HepG2 (cell line): ENCODE data around the gene IFI35. TPM values are rescaled to one million over a fixed set of nuclear protein-coding genes. Genes with fewer than 3 reads are reported as not detected.

Experiments
- ATAC-seq: fragments of 200-7000 bp; cut with Tn5 transposase; 3 replicates; pipeline ENCODE4 v1.9.1; 2020; ENCODE audit warnings: mild to moderate bottlenecking, moderate library complexity
- BruUV-seq: library from RNA; stranded (reverse); fragments of 400-500 nt; replicated peaks from 2 replicates; lab custom pipeline; 2021; lab: Mats Ljungman, UMichigan
- CTCF ChIA-PET: fragments of 300-600 bp; formaldehyde crosslinking; extraction: SDS; loops from one replicate; lab custom pipeline; 2021; ENCODE audit warnings: low total read pairs, inconsistent platforms, low intra/inter-chr PET ratio; lab: Yijun Ruan, JAX
- POLR2A ChIA-PET: fragments of 350-600 bp; sonication (Branson Sonifier 250); formaldehyde crosslinking; loops from one replicate; lab custom pipeline; 2020; ENCODE audit warnings: antibody characterized with exemption, inconsistent platforms; lab: Yijun Ruan, JAX
- DNase-seq: peaks from one replicate; pipeline ENCODE4 v3.0.0-alpha.2; 2015; ENCODE audit warnings: low spot score
- FAIRE-seq: peaks from 3 replicates; lab custom pipeline; 2011; peaks lifted over from hg19 to GRCh38; lab: Jason Lieb, UNC
- H2AFZ ChIP-seq: one replicate; pipeline ENCODE4 v1.6.1; 2011; ENCODE audit warnings: low read length, inconsistent platforms
- H3K27ac ChIP-seq: fragments of 300-600 bp; 3 replicates; pipeline ENCODE4 v1.8.0; 2011; ENCODE audit warnings: mixed run types, mild to moderate bottlenecking, mixed read lengths, low read length, inconsistent platforms; ENCODE audit not compliant: insufficient read depth; ENCODE audit errors: extremely low read length
- H3K27me3 ChIP-seq, 2 experiments: fragments of 200-600 bp in 1 of 2; 2 replicates in 1 of 2; 3 replicates in 1 of 2; pipeline versions ENCODE4 v1.6.0 to v1.8.0; 2011; ENCODE audit warnings: low read length in 2 of 2, mild to moderate bottlenecking in 2 of 2, moderate library complexity in 2 of 2, inconsistent platforms in 1 of 2; ENCODE audit not compliant: insufficient read depth in 2 of 2, control insufficient read depth in 1 of 2
- H3K36me3 ChIP-seq, 2 experiments: fragments of 200-600 bp in 1 of 2; replicated peaks in 1 of 2; 2 replicates in 1 of 2; 3 replicates in 1 of 2; pipeline versions ENCODE4 v1.5.1 to v1.8.0; 2011; ENCODE audit warnings: low read length in 2 of 2, inconsistent platforms in 1 of 2; ENCODE audit not compliant: insufficient read depth in 2 of 2, control insufficient read depth in 1 of 2
- H3K4me1 ChIP-seq: 2 replicates; pipeline ENCODE4 v1.5.1; 2012; ENCODE audit warnings: low read length, inconsistent platforms; ENCODE audit not compliant: insufficient read depth
- H3K4me2 ChIP-seq: 2 replicates; pipeline ENCODE4 v1.6.0; 2011; ENCODE audit warnings: low read depth, low read length, inconsistent platforms
- H3K4me3 ChIP-seq, 3 experiments: fragments of 200-600 bp in 1 of 3; sonication (generic), shearing (Covaris generic) in 1 of 3; replicated peaks in 1 of 3; 2 replicates each; pipeline ENCODE4 v1.5.1; 2011 to 2016; ENCODE audit warnings: low read length in 3 of 3, inconsistent platforms in 2 of 3, low read depth in 2 of 3, mild to moderate bottlenecking in 2 of 3, control low read depth in 1 of 3, mixed read lengths in 1 of 3; ENCODE audit not compliant: insufficient read depth in 1 of 3
- H3K79me2 ChIP-seq: one replicate; pipeline ENCODE4 v1.6.1; 2011; ENCODE audit warnings: low read length, inconsistent platforms; ENCODE audit not compliant: insufficient read depth
- H3K9ac ChIP-seq: 2 replicates; pipeline ENCODE4 v1.6.0; 2011; ENCODE audit warnings: mild to moderate bottlenecking, low read depth, low read length, inconsistent platforms; ENCODE audit not compliant: insufficient read depth
- H3K9me3 ChIP-seq: 2 replicates; pipeline ENCODE4 v1.5.1; 2012; ENCODE audit warnings: mild to moderate bottlenecking, low read length
- H4K20me1 ChIP-seq: 2 replicates; pipeline ENCODE4 v1.6.0; 2011; ENCODE audit warnings: inconsistent platforms, mild to moderate bottlenecking, low read length, moderate library complexity; ENCODE audit not compliant: insufficient read depth
- CHCHD3 ChIP-seq: sonication (generic); formaldehyde crosslinking; IDR thresholded peaks from 2 replicates; pipeline ENCODE4 v1.8.0; 2022; ENCODE audit warnings: mild to moderate bottlenecking, missing genetic modification reagents, moderate library complexity
- DBP ChIP-seq: sonication (generic); formaldehyde crosslinking; IDR thresholded peaks from 2 replicates; pipeline ENCODE4 v1.4.0; 2020; ENCODE audit warnings: missing genetic modification reagents; ENCODE audit errors: not compliant biosample characterization
- EEA1 ChIP-seq: sonication (generic); formaldehyde crosslinking; IDR thresholded peaks from 2 replicates; pipeline ENCODE4 v1.5.1; 2020; ENCODE audit warnings: mild to moderate bottlenecking, missing genetic modification reagents, borderline replicate concordance
- HDAC6 ChIP-seq: fragments of 200-600 bp; sonication (generic); IDR thresholded peaks from 2 replicates; pipeline ENCODE4 v1.7.0; 2017; ENCODE audit warnings: mild to moderate bottlenecking, antibody characterized with exemption, low read length, low read depth
- JUNB ChIP-seq: sonication (generic); formaldehyde crosslinking; IDR thresholded peaks from 2 replicates; pipeline ENCODE4 v1.8.0; 2022; ENCODE audit warnings: missing genetic modification reagents, mild to moderate bottlenecking, borderline replicate concordance
- LBX2 ChIP-seq: sonication (generic); formaldehyde crosslinking; IDR thresholded peaks from 2 replicates; pipeline ENCODE4 v1.5.0; 2020; ENCODE audit warnings: missing genetic modification reagents, mild to moderate bottlenecking, borderline replicate concordance
- NR2F6 ChIP-seq, 2 experiments: IDR thresholded peaks; 2 replicates each; pipeline ENCODE4 v1.6.1; 2016; ENCODE audit warnings: antibody characterized with exemption in 1 of 2, mild to moderate bottlenecking in 1 of 2
- SRY ChIP-seq: sonication (generic); formaldehyde crosslinking; IDR thresholded peaks from 2 replicates; pipeline ENCODE4 v1.8.0; 2022; ENCODE audit warnings: mild to moderate bottlenecking, missing genetic modification reagents
- TBP ChIP-seq: sonication (generic); formaldehyde crosslinking; IDR thresholded peaks from 2 replicates; pipeline ENCODE4 v1.5.0; 2020; ENCODE audit warnings: missing genetic modification reagents
- ZBTB20 ChIP-seq: sonication (generic); formaldehyde crosslinking; IDR thresholded peaks from 2 replicates; pipeline ENCODE4 v1.8.1; 2023; ENCODE audit warnings: missing genetic modification reagents, low read depth, mild to moderate bottlenecking, borderline replicate concordance
- ZC3H13 ChIP-seq: sonication (generic); formaldehyde crosslinking; IDR thresholded peaks from 2 replicates; pipeline ENCODE4 v1.8.1; 2023; ENCODE audit warnings: mild to moderate bottlenecking, missing genetic modification reagents, moderate library complexity
- ZNF687 ChIP-seq: sonication (generic); formaldehyde crosslinking; IDR thresholded peaks from 2 replicates; pipeline ENCODE4 v1.5.1; 2020; ENCODE audit warnings: mild to moderate bottlenecking, missing genetic modification reagents, moderate library complexity
- ZNF720 ChIP-seq: sonication (generic); formaldehyde crosslinking; IDR thresholded peaks from 2 replicates; pipeline ENCODE4 v1.4.0; 2020; ENCODE audit warnings: missing genetic modification reagents
- WGBS: methylation state at CpG from one replicate; pipeline ENCODE4 v1.1.6; 2017; ENCODE audit warnings: low lambda C conversion rate; 5-methylcytosine and 5-hydroxymethylcytosine counted together
- in situ Hi-C: cut with HindIII; loops from 2 replicates; pipeline ENCODE4 v1.10.0; 2017; ENCODE audit warnings: low pct_unique_long_range_greater_than_20kb; ENCODE audit not compliant: extremely low pct_ligation_motif_present
- intact Hi-C: fragments of 100-400 bp; cut with micrococcal nuclease; formaldehyde crosslinking; loops from one replicate; pipeline ENCODE4 v1.10.0; 2022; ENCODE audit not compliant: unreplicated experiment
- polyA plus RNA-seq, 8 experiments: library from polyadenylated mRNA; depleted of rRNA in 3 of 8; stranded (reverse) in 7 of 8; unstranded in 1 of 8; fragments of >200 nt; fragmentation: Illumina TruSeq in 4 of 8; extraction: Trizol in 4 of 8; gene quantifications; 2 replicates each; pipeline versions ENCODE4 v1.2.1 to v1.2.3, GENCODE V29; 2011 to 2016; ENCODE audit warnings: low read depth in 4 of 8, missing spikeins in 1 of 8, mixed read lengths in 1 of 8; ENCODE audit not compliant: insufficient read depth in 1 of 8
- total RNA-seq, 5 experiments: library from RNA; depleted of rRNA; stranded (reverse); fragments of >200 nt; fragmentation: Illumina TruSeq; extraction: Trizol; gene quantifications; 2 replicates each; pipeline ENCODE4 v1.2.3, GENCODE V29; 2016; ENCODE audit warnings: low read depth in 1 of 5

The IFI35 gene
- total and polyA plus RNA-seq, 2 of the 13 experiments (the other 11 are each of a cell fraction or from before 2014, with no cell fraction given): 28.9 to 38.1 TPM

GRCh38 chr17:42997390-42997983, 9.1 kb upstream of the IFI35 start (continued):
- 0 out of 2 replicates have a peak, but pooled peaks have one; percentile 32 for TF ChIP-seq ZC3H13 (CRISPR knock-in tag)

- TSS peak; percentile 81 for BruUV-seq
- FAIRE-seq: peak; percentile 100
- peak; percentile 91 for ATAC-seq
- no peak for TF ChIP-seq HDAC6
- peak; percentile 79; the same call in 1 of the 2 replicates for TF ChIP-seq ZNF720 (CRISPR knock-in tag)
- peak; percentile 69; the same call in 1 of the 2 replicates for TF ChIP-seq EEA1 (CRISPR knock-in tag)
- TF ChIP-seq CHCHD3 (CRISPR knock-in tag): 0 out of 2 replicates have a peak, but pooled peaks have one; percentile 60
- no peak for TF ChIP-seq TBP (CRISPR knock-in tag)
- TF ChIP-seq SRY (CRISPR knock-in tag): peak; percentile 97
- no peak for TF ChIP-seq JUNB
- TF ChIP-seq DBP: no peak
- peak; percentile 50; the same call in 1 of the 2 replicates for TF ChIP-seq LBX2 (CRISPR knock-in tag)
- peak; percentile 95 for TF ChIP-seq NR2F6 (IDR thresholded peaks at IDR 0.05)
- TF ChIP-seq NR2F6 (CRISPR knock-in tag; IDR thresholded peaks at IDR 0.05): peak; percentile 93
- TF ChIP-seq ZNF687 (CRISPR knock-in tag): peak; percentile 98
- peak; percentile 95 for TF ChIP-seq ZBTB20 (CRISPR knock-in tag)
Observed at GRCh38 chr17:42997984-42998938, 8.3 kb upstream of the IFI35 start, which contains the start of gene RPL27. Gene RPL27, plus strand, starts transcription at chr17:42998419. Its CDS starts 332 bp downstream, at chr17:42998751.

More at GRCh38 chr17:42997984-42998938, 8.3 kb upstream of the IFI35 start, which contains the start of gene RPL27:
- Histone ChIP-seq H4K20me1 (peaks cover 23% of the 10 kb centered on the region), H3K4me3 (peak within 1 kb of the TSS; percentile 81 to 95 (median 92)), H3K4me1 (peaks cover 48% of the 10 kb centered on the region), H3K9me3 (no peaks in the 10 kb centered on the region), H3K27ac (peak within 1 kb of the TSS; percentile 94), H3K9ac (peak within 1 kb of the TSS; percentile 99), H3K4me2 (peak within 1 kb of the TSS; percentile 99), H2AFZ (peak within 1 kb of the TSS; percentile 7), H3K79me2 (peaks cover 21% of the 10 kb centered on the region), H3K36me3 (peaks cover 14 to 33% of the 10 kb centered on the region in 2 experiments), H3K27me3 (no peaks in the 10 kb centered on the region; a peak in 1 of 5 replicates)
- peak; percentile 100 for DNase-seq
- CTCF ChIA-PET: interaction anchor here (1.1 to 1.5 kb wide), 3 partner anchors 18 to 155 kb away, joined by 3 to 6 read pairs (median 3); partner anchors contain the start of gene PTGES3L
- intact Hi-C loops: loop anchor here (2.0 to 5.0 kb wide), 3 partner anchors 17 to 166 kb away; partner anchors contain the start of genes PSME3, PTGES3L and RUNDC1
- under 1% methylated on average over 40 of the region's 49 CpGs for WGBS
- in situ Hi-C loops: no loop called here
- POLR2A ChIA-PET: interaction anchor here (0.7 to 3.2 kb wide), 61 partner anchors 10 to 1090 kb away, joined by 3 to 162 read pairs (median 6); partner anchors contain the start of genes AARSD1, AOC2, BECN1 and BRCA1
